ENCODE results near the gene MAGEA11. TPM values are rescaled to one million over a fixed set of nuclear protein-coding genes. Genes with fewer than 3 reads are reported as not detected.

The MAGEA11 gene
- total RNA-seq, 1 experiment from 2014 or later = not detected

DNA sequence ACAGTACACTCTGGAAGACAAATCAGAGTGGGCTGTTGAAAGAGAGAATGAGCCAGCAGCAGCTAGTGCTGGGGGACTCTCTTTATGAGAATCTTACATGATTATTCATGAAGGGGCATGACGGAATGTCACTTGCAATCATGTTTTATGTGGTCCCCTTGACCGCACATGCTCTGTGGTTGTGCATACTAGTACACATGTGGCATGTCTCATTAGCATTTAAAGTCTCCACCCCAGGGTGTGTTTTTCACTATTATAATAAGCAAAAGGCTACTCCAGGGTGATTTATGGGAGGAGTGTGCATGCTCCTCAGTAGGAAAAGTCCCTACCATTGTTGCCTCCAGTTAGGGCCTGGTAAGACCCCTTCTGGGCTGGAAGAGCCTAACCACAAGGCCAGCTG, 30.7 kb upstream of the MAGEA11 start:
- CTCF ChIA-PET = no interaction called here
- no peaks in the 10 kb centered on the region for H3F3A ChIP-seq (ENCODE audit: insufficient read depth, low read depth)

DNA sequence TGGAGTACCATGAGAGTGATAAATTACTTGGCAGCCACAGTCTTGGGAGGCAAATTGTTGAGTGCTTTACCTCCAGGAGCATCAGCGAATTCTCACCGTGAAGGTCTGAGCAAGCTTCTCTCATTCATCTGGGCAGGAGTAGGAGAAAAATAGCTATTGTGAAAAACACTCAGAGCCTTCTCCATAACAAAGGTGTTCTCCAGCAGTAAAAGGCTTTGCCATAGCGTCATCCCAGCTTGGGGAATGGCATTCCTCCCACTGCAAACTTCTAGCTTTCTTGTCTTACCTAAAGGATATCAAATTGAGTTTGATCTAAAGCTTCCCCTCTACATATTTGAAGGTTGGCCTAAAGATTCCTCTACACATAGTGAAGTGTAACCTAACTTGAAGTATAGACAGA, 29.8 kb upstream of the MAGEA11 start:
- H3K36me3 ChIP-seq (ENCODE audit: low read depth) = no peaks in the 10 kb centered on the region
- intact Hi-C loops (cut with micrococcal nuclease; ENCODE audit: unreplicated experiment) = no loop called here
- POLR2A ChIA-PET (ENCODE audit: unreplicated experiment) = no interaction called here

More for the DNA sequence above, 30.7 kb upstream of the MAGEA11 start:
- no peak overlapping the region for H3K27ac ChIP-seq
- intact Hi-C loops (cut with micrococcal nuclease; ENCODE audit: unreplicated experiment) = no loop called here
- no peak for TF ChIP-seq EZH2 (IDR thresholded peaks at IDR 0.05; ENCODE audit: low read depth)
- no peaks in the 10 kb centered on the region for H3K9me3 ChIP-seq (ENCODE audit: insufficient read depth, low read depth)
- POLR2A ChIA-PET (ENCODE audit: unreplicated experiment) = no interaction called here
- no peaks in the 10 kb centered on the region for H3K79me2 ChIP-seq (ENCODE audit: low read depth)
- BruUV-seq (replicated peaks) = no TSS peak
- H3K4me3 ChIP-seq = no peak overlapping the region
- H4K20me1 ChIP-seq (ENCODE audit: insufficient read depth) = no peaks in the 10 kb centered on the region
- H3K36me3 ChIP-seq (ENCODE audit: low read depth) = no peaks in the 10 kb centered on the region
- no peaks in the 10 kb centered on the region for H3K9me2 ChIP-seq (ENCODE audit: insufficient read depth)
- peaks cover 26% of the 10 kb centered on the region for H3K27me3 ChIP-seq (ENCODE audit: insufficient read depth, low read depth)
- no peak for DNase-seq
- H2AFZ ChIP-seq = no peak overlapping the region
- no peaks in the 10 kb centered on the region for H3K4me1 ChIP-seq (replicated peaks; ENCODE audit: insufficient read depth)
- H3K4me2 ChIP-seq = no peak overlapping the region

DNA sequence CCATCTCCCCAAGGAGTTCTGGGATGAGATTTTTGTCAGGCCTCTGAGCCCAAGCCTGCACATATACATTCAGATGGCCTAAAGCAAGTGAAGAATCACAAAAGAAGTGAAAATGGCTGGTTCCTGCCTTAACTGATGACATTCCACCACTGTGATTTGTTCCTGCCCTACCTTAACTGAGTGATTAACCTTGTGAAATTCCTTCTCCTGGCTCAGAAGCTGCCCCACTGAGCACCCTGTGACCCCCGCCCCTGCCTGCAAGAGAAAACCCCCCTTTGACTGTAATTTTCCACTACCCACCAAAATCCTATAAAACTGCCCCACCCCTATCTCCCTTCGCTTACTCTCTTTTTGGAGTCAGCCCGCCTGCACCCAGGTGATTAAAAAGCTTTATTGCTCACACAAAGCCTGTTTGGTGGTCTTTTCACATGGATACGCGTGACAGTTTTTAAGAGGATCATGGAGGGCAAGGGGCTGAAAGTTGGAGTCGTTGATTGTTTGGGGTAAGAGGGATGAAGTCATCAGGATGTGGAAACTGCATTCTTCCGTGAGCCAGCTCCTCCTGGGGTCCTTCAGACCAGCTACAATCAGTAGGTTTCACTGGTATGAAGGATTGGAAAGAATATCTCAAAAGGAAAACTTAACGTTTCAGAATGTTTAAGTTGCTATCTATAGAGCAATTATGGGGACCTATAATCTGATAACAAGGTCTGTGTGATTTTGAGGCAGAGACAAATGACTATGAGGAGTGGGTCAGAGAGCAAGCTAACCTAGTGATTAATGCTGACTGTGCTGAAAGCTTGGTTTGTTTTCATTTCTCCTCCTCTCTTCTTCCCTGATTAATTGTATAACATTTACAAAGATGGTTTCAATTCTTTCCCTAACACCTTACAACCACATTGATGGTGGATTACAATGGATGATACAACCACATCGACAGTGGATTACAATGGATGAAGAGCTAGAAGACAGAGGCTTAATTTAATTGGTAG, 28.6 kb upstream of the MAGEA11 start:
- no peaks in the 10 kb centered on the region for H3F3A ChIP-seq (ENCODE audit: insufficient read depth, low read depth)
- no peak overlapping the region for H3K27ac ChIP-seq
- H3K4me1 ChIP-seq (replicated peaks; ENCODE audit: insufficient read depth) = no peaks in the 10 kb centered on the region
- no peaks in the 10 kb centered on the region for H3K9me3 ChIP-seq (ENCODE audit: insufficient read depth, low read depth)
- H3K36me3 ChIP-seq (ENCODE audit: low read depth) = no peaks in the 10 kb centered on the region
- CTCF ChIA-PET = no interaction called here
- BruUV-seq (replicated peaks) = no TSS peak
- H2AFZ ChIP-seq = no peak overlapping the region
- H3K79me2 ChIP-seq (ENCODE audit: low read depth) = no peaks in the 10 kb centered on the region
- DNase-seq = peak in 1 of 2 experiments; percentile 33
- H3K27me3 ChIP-seq (ENCODE audit: insufficient read depth, low read depth) = peaks cover 28% of the 10 kb centered on the region
- POLR2A ChIA-PET (ENCODE audit: unreplicated experiment) = no interaction called here
- no peak for TF ChIP-seq CTCF (conservative IDR thresholded peaks at IDR 0.05)
- TF ChIP-seq EZH2 (IDR thresholded peaks at IDR 0.05; ENCODE audit: low read depth) = no peak
- H3K4me3 ChIP-seq = no peak overlapping the region
- intact Hi-C loops (cut with micrococcal nuclease; ENCODE audit: unreplicated experiment) = no loop called here
- H3K9me2 ChIP-seq (ENCODE audit: insufficient read depth) = no peaks in the 10 kb centered on the region
- H4K20me1 ChIP-seq (ENCODE audit: insufficient read depth) = no peaks in the 10 kb centered on the region
- no peak overlapping the region; the same call in 1 of the 2 replicates for H3K4me2 ChIP-seq

More for the DNA sequence above, 29.8 kb upstream of the MAGEA11 start:
- no peaks in the 10 kb centered on the region for H4K20me1 ChIP-seq (ENCODE audit: insufficient read depth)
- no peak overlapping the region for H3K27ac ChIP-seq
- peaks cover 28% of the 10 kb centered on the region for H3K27me3 ChIP-seq (ENCODE audit: insufficient read depth, low read depth)
- no peak overlapping the region for H3K4me3 ChIP-seq
- H3K9me2 ChIP-seq (ENCODE audit: insufficient read depth) = no peaks in the 10 kb centered on the region
- CTCF ChIA-PET = no interaction called here
- H2AFZ ChIP-seq = no peak overlapping the region
- H3K9me3 ChIP-seq (ENCODE audit: insufficient read depth, low read depth) = no peaks in the 10 kb centered on the region
- H3K4me2 ChIP-seq = no peak overlapping the region
- H3F3A ChIP-seq (ENCODE audit: insufficient read depth, low read depth) = no peaks in the 10 kb centered on the region
- H3K4me1 ChIP-seq (replicated peaks; ENCODE audit: insufficient read depth) = no peaks in the 10 kb centered on the region
- TF ChIP-seq CTCF (conservative IDR thresholded peaks at IDR 0.05) (no peak), EZH2 (IDR thresholded peaks at IDR 0.05; ENCODE audit: low read depth) (no peak)
- H3K79me2 ChIP-seq (ENCODE audit: low read depth) = no peaks in the 10 kb centered on the region
- no peak for DNase-seq
- no TSS peak for BruUV-seq (replicated peaks)
